HG03103 (cell line): ENCODE data around the gene LCE2B.
"Not testable (repeated sequence)": the region's sequence is repeated elsewhere in the genome, so short reads cannot be mapped to it uniquely, and the experiment has no call there.

Source experiments
- ATAC-seq: cut with Tn5 transposase; IDR thresholded peaks from one replicate; pipeline ENCODE4 v1.9.1; 2021; ENCODE audit warnings: low read depth; ENCODE audit not compliant: unreplicated experiment

LCE2B gene

GRCh38 chr1:152685823-152686222 lies at the start of gene LCE2B:
Gene LCE2B, plus strand, starts transcription at chr1:152686123. Its CDS starts 721 bp downstream, at chr1:152686844.
- ATAC-seq, result not testable (repeated sequence)

GRCh38 chr1:152640351-152640750 lies 45.6 kb upstream of the LCE2B start:
- ATAC-seq, result no peak

- ATAC-seq, result no peak
These were observed 42.0 kb upstream of the LCE2B start for GRCh38 chr1:152643945-152644344.

- ATAC-seq, result no peak
These were observed 40.8 kb upstream of the LCE2B start for GRCh38 chr1:152645146-152645545.

- no peak for ATAC-seq
These were observed 39.3 kb upstream of the LCE2B start for GRCh38 chr1:152646656-152647055.

GRCh38 chr1:152654110-152654509 lies 31.8 kb upstream of the LCE2B start:
- no peak for ATAC-seq

GRCh38 chr1:152656459-152656858 lies 29.5 kb upstream of the LCE2B start:
- no peak for ATAC-seq

- ATAC-seq, result no peak
These were observed 28.2 kb upstream of the LCE2B start for GRCh38 chr1:152657677-152658076.

- ATAC-seq, result no peak
These were observed 27.3 kb upstream of the LCE2B start for GRCh38 chr1:152658649-152659048.

GRCh38 chr1:152663098-152663497 lies 22.8 kb upstream of the LCE2B start, which contains the start of gene LCE2D:
Gene LCE2D, plus strand, starts transcription at chr1:152663380. Its CDS starts 726 bp downstream, at chr1:152664106.
- no peak for ATAC-seq

- ATAC-seq, result not testable (repeated sequence)
These were observed 19.8 kb upstream of the LCE2B start for GRCh38 chr1:152666171-152666570.

- ATAC-seq, result no peak
These were observed 18.3 kb upstream of the LCE2B start for GRCh38 chr1:152667648-152668047.

- ATAC-seq, result no peak
These were observed 12.9 kb upstream of the LCE2B start for GRCh38 chr1:152673016-152673415.

- ATAC-seq, result not testable (repeated sequence)
These were observed 10.9 kb upstream of the LCE2B start, which contains the start of gene LCE2C for GRCh38 chr1:152674983-152675382. Gene LCE2C, plus strand, starts transcription at chr1:152675279. Its CDS starts 737 bp downstream, at chr1:152676016.

- ATAC-seq, result no peak
These were observed 6.5 kb upstream of the LCE2B start for GRCh38 chr1:152679459-152679858.

- ATAC-seq, result no peak
These were observed 4.3 kb upstream of the LCE2B start for GRCh38 chr1:152681616-152682015.

- ATAC-seq, result no peak
These were observed 2.1 kb upstream of the LCE2B start for GRCh38 chr1:152683846-152684245.

GRCh38 chr1:152697701-152698600 lies 12.0 kb downstream of the LCE2B start, which contains the start of gene LCE2A:
Gene LCE2A, plus strand, starts transcription at chr1:152698345. Its CDS starts 557 bp downstream, at chr1:152698902.
- no peak for ATAC-seq

- no peak for ATAC-seq
These were observed 13.8 kb downstream of the LCE2B start for GRCh38 chr1:152699746-152700145.

- no peak for ATAC-seq
These were observed 21.9 kb downstream of the LCE2B start, which contains the start of gene LCE4A for GRCh38 chr1:152707860-152708259. Gene LCE4A, plus strand, starts transcription at chr1:152708160. Its CDS starts 916 bp downstream, at chr1:152709076.

- ATAC-seq, result no peak
These were observed 32.3 kb downstream of the LCE2B start for GRCh38 chr1:152718238-152718637.

GRCh38 chr1:152725261-152725660 lies 39.3 kb downstream of the LCE2B start:
- ATAC-seq, result no peak
